Activated gamma-delta T cell treated with anti-CD3 and anti-CD28 coated beads, Interleukin-2, amount 50 U/mL, for 16 hours (primary cell): ENCODE results near the gene MAST4.

ENCODE experiments used
- DNase-seq: peaks from one replicate; pipeline ENCODE4 v3.0.0-alpha.2; 2020; ENCODE audit warnings: low read depth

MAST4 gene

DNA sequence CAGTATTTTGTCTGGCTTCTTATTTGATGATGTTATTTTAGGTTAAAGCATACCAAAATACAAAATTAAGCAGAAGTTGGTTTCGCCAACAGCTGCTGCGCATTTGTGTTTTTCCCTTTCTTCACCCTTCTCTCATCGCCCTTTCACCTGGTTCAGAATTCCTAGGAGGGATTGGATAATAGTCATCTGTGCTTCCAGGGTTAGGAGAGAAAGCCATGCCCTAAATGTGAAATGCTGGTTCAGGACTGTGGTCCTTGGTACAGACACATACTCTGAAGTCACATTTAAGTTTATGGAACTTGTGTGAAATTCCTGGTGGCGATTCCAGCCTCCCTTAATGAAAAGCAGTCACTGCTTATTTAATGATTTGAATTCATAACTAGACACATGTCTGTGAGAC, 7.7 kb downstream of the MAST4 start:
- no peak for DNase-seq

DNA sequence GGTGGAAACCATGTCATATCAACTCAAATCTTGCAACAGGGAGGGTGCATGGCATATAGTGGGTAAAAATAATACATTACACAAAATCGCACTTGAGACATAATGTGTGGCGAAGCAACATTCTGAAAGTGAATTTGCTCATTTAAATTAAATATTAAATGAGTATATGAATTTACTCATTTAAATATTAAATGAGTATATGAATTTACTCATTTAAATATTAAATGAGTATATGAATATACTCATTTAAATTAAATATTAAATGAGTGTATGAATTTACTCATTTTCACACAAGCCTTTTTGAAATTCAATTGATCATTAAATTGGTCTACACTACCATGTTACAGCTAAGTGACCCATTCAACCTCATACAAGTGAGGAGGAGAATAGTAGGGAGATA, 10.5 kb downstream of the MAST4 start:
- DNase-seq, result no peak

GRCh38 chr5:66608501-66608900, 12.3 kb downstream of the MAST4 start:
- DNase-seq, result no peak

- no peak for DNase-seq
Measured at GRCh38 chr5:66609615-66610014, 13.4 kb downstream of the MAST4 start.

DNA sequence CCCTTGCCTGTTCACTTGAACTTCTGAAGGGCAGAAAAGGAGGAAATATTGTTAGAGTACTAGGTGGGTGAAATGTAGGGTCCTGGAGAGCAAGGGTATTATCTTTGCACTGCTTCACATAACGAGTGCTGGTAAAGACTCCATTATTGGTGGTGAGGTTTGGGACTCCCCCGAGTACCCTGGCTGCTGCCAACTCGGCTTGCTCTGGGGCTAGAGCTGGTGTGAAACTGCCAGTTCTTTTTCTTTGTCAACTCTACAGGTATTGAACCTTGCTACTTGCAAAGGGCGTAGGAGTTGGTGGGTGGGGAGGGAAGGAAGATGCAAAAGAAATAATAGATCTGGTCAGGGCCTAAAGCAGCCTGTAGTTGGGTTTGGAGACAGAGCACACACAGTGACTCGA, 16.0 kb downstream of the MAST4 start:
- no peak for DNase-seq

DNA sequence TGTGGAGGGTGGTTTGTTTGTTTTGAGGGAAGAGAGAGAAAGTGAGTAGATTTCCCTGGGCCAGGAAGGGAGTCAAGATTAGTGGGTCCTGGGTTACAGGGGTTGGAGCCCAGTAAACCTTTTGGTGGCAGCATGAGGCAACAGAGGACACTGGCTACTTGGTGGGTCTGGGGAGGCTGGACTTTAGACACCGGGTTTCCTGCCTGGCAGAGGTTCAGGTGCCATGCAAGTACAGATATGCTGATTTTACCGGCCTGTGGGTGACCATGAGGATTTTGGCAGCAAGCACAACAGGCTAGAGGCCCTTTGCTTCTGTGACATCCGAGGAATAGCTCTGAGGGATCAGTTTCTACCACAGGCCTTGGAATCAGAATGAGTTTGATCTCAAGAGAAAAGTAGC, 18.9 kb downstream of the MAST4 start:
- DNase-seq, result no peak

DNA sequence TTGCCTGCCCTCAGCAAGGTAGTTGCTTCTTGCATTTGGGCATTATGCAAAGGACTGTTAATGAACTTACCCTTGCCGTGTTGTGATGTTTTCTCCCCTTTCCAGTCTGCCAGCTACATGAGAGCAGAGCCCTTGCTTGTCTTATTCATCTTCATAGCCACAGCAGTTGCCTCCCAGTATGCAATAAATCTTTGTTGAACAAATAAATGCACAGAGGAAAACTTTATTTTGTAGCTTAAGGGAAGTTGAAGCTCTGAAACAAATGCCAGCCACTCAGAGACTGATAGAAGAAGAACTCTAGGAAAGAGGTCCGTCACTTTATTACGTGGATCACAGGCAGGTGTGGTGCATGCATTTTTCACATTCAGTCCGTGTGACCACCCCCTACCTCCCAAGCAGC, 19.7 kb downstream of the MAST4 start:
- DNase-seq, result no peak

DNA sequence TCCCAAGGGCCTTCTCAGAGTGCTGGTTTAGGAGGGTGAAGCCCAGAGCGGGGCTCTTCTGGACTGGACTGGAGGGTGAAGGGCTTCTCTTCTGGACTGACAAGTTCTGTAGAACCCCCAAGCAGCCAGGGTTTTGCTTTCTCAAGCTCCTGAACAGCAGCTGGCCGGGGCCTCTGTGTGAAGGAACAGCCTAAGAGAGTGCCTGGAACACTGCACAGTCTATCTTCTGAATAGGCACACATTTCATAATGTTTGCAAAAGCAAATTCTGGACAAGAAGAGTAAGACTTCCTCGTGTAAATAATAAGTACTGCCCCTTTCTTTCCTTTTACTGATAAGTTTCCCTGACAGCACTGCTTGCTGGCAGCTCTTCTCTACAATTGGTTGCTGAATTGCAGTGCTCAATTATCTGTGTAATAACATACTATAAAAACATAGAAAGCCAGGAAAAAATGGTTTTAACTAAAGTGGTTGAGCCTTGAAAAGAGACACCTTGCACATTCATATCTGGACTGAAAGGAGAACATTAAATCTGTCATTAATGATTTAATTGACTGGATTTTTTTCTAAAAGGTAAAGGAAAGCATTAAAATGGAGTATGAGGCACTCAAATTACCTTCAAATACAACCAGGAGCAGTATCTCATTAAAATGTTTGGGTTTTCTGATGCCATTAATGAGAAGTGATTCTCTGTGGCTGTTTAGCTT, 20.5 kb downstream of the MAST4 start:
- DNase-seq, result no peak

- no peak for DNase-seq
Measured at GRCh38 chr5:66617226-66617861, 21.2 kb downstream of the MAST4 start.

DNA sequence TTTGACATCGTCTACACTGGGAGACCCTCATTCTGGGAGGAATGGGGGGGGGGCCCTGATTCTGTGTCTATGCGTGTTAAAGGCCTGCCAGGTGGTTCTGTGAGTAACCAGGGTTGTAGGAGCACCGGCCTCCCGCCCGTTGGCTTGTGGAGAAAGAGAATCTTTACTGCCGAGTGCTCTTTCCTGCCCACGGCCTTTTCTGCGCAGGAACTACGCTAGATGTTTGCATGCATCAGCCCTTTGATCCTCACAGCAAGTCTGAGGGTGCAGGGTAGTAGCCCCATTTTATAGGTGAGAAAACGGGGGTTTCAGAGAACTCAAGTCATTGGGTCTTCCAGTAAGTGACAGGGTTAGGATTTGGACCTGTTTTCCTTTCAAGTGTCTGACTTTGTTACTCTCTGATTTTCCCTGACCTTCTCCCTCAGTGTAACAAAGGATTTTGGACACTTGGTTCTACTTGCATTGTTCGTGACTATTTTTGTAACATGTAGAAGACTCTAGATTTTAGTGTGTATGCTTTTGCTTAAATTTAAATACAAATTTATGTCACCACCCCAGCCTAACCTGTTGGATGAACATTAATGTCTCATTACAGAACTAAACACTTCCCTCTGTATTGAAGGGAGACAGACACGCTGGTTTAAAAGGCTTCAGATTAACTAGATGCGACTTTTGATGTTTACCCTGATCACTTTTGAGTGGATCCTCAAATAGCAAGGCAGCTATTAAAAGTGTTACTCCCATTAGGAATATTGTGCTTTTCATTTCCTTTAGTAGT, 22.0 kb downstream of the MAST4 start:
- no peak for DNase-seq

- no peak for DNase-seq
Measured at GRCh38 chr5:66620711-66621110, 24.5 kb downstream of the MAST4 start.

DNA sequence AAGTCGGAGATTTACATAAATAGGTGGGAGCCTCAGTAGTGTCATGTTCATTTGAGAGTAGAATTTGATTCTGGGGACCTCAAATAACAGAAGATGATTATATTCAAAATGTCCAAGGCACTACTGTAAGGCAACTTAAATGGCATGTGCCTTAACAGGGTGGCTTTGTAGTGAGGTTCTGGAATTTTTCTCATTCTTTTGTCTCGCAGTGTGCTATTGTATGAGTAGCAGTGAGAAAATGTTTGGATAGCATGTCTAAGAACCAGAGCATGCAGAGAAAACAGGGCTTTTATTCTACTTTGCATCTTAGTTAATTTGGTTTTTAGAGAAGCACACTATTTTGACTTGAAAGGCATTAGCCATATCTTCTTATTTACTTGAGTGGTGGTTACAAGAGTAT, 25.0 kb downstream of the MAST4 start:
- DNase-seq, result no peak

DNA sequence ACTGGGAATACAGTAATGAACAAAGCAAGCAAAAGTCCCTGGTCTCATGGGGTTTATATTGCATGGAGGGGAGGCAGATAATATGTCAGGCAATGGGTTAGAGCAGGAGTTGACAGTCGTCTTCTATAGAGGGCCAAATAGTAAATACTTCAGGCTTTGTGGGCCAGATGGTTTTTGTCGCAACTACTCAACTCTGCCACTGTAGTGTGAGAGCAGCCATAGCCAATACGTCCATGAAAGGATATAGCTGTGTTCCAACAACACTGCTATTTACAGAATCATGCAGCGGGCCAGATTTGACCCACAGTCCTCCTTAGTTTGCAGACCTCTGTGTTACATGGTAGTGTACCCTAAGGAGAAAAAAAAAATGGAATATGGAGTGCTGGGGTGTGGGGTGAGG, 25.5 kb downstream of the MAST4 start:
- no peak for DNase-seq

DNA sequence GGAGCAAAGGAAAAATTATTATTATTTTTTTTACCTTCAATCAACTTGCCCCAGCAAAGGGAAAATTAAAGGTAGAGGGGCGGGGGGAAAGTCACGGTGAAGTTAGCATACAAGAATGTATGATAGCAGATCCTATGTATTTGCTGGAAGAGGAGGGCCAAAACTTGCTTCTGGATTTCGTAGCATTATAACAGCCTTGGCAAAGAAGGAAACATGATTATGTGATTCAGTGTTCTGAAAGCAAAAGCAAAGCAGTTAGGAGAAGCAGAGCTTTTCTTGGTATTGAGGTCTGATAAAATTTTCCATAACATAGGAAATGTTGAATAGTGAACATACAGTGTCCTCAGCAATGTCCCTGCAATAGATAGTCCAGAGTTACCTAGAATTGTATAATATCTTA, 32.4 kb downstream of the MAST4 start:
- no peak for DNase-seq

GRCh38 chr5:66629446-66629845, 33.3 kb downstream of the MAST4 start:
- DNase-seq, result no peak

DNA sequence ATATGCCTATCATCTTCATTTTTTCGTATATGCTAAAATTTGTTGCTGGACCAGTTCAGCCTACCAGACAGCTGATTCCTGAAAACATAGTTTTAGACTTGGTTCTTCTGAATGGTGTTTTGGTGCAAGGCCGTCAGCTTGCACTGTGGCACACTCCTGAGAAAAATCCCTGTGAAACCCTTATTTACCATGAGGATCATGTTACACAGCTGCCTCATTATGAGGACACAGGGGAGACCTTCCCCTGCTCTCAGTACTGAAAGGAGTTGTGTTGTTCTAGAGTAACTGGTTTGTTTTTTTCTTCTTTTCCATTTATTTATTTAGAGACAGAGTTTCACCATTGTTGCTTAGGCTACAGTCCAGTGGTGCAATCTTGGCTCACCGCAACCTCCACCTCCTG, 37.6 kb downstream of the MAST4 start:
- DNase-seq, result no peak

- DNase-seq, result no peak
Measured at GRCh38 chr5:66634601-66635000, 38.4 kb downstream of the MAST4 start.

DNA sequence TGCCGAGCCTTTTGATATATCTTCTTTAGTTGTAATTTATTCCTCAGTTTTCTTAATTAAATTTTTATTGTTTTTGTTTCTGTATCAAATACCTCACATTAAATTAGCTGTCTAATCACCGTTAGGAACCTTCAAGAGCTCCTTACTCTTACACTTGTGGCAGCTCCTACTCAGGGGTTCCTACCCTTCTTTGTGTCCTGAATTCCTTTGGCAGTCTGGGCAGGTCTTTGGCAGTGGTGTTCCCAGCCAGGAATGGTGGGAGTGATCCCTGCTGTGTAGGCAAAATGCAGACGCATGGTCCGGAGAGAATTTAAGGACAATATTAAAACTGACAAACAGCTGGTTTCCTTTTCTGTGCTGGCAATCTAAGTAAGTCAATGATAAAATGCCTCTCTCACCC, 41.8 kb downstream of the MAST4 start:
- no peak for DNase-seq

DNA sequence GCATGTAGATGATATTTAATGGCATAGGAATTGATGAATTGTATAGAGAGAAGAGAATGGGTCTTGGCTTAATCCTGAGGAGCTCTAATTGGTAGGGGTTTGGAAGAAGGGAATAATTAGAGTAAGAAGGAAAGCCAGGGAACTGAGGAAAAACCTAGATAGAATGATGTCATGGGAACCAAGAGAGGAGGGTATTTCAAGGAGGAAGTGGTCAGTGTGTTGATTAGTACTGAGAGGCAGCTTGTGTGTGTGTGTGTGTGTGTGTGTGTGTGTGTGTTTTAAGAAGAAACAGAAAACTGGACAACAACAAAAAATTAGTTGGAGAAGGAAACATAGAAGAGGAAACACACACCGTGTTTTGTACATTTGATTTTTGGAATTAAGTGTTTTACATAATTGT, 42.8 kb downstream of the MAST4 start:
- DNase-seq, result no peak

- no peak for DNase-seq
Measured at GRCh38 chr5:66642538-66642937, 46.3 kb downstream of the MAST4 start.

GRCh38 chr5:66643387-66643786, 47.2 kb downstream of the MAST4 start:
- DNase-seq, result no peak

- DNase-seq, result no peak
Measured at GRCh38 chr5:66644111-66644510, 47.9 kb downstream of the MAST4 start.

DNA sequence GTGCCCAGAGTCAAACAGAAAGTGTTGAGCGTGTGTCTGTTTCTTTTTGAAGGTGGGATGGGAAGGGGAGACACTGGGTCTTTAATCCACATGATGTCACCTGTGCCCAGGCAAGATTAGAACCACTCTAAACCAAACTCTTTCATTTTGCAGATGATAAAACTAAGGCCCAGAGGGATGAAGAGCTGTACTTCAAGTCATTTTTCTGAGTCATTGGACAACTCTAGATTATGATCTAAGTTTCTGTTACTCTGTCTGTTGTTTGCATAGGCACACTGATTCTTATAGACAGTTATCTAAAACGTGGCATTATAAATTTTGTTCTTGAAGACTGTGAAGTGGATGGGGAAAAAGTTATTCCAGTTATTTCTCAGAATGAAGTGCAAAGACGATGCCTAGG, 48.8 kb downstream of the MAST4 start:
- DNase-seq, result no peak
